MM.1S (cell line): Measurements from ENCODE around the gene NLE1.

Source experiments
- DNase-seq: peaks from one replicate; pipeline ENCODE4 v3.0.0-alpha.2; 2015
- H2AFZ ChIP-seq: fragments of 300-600 bp; sonication (generic); 2 replicates; pipeline ENCODE4 v1.6.0; 2016; ENCODE audit warnings: antibody characterized with exemption, low read length
- H3F3A ChIP-seq: fragments of 300-600 bp; sonication (generic); 2 replicates; pipeline ENCODE4 v1.6.1; 2016; ENCODE audit warnings: mild to moderate bottlenecking, antibody characterized with exemption, low read length, moderate library complexity, mixed read lengths; ENCODE audit not compliant: insufficient read depth
- H3K27ac ChIP-seq: fragments of 300-600 bp; sonication (generic); 2 replicates; pipeline ENCODE4 v1.5.1; 2016; ENCODE audit warnings: mild to moderate bottlenecking, low read length
- H3K27me3 ChIP-seq: fragments of 300-600 bp; sonication (generic); replicated peaks from 2 replicates; pipeline ENCODE4 v1.6.0; 2016; ENCODE audit warnings: low read length; ENCODE audit not compliant: insufficient read depth
- H3K36me3 ChIP-seq: fragments of 300-600 bp; sonication (generic); replicated peaks from 2 replicates; pipeline ENCODE4 v1.6.1; 2016; ENCODE audit warnings: mild to moderate bottlenecking, low read length, mixed read lengths; ENCODE audit not compliant: insufficient read depth
- H3K4me1 ChIP-seq: fragments of 300-600 bp; sonication (generic); 2 replicates; pipeline ENCODE4 v1.6.1; 2016; ENCODE audit warnings: low read length, mixed read lengths
- H3K4me2 ChIP-seq: fragments of 300-600 bp; sonication (generic); 2 replicates; pipeline ENCODE4 v1.6.0; 2016; ENCODE audit warnings: low read depth, low read length
- H3K4me3 ChIP-seq: fragments of 300-600 bp; sonication (generic); 2 replicates; pipeline ENCODE4 v1.5.1; 2016; ENCODE audit warnings: low read length, mixed read lengths
- H3K79me2 ChIP-seq: fragments of 300-600 bp; sonication (generic); 2 replicates; pipeline ENCODE4 v1.6.1; 2016; ENCODE audit warnings: mixed run types, low read length, mixed read lengths
- H3K9ac ChIP-seq: fragments of 300-600 bp; sonication (generic); 2 replicates; pipeline ENCODE4 v1.6.1; 2016; ENCODE audit warnings: low read length, mixed read lengths
- H3K9me2 ChIP-seq: fragments of 300-600 bp; sonication (generic); replicated peaks from 2 replicates; pipeline ENCODE4 v1.6.1; 2016; ENCODE audit warnings: mild to moderate bottlenecking, low read length, mixed read lengths; ENCODE audit not compliant: insufficient read depth
- H3K9me3 ChIP-seq: fragments of 300-600 bp; sonication (generic); replicated peaks from 2 replicates; pipeline ENCODE4 v1.6.1; 2016; ENCODE audit warnings: mild to moderate bottlenecking, low read length, mixed read lengths; ENCODE audit not compliant: insufficient read depth
- H4K20me1 ChIP-seq: fragments of 300-600 bp; sonication (generic); 2 replicates; pipeline ENCODE4 v1.6.1; 2016; ENCODE audit warnings: mild to moderate bottlenecking, low read length, moderate library complexity, mixed read lengths; ENCODE audit not compliant: insufficient read depth
- CTCF ChIP-seq: fragments of 300-600 bp; sonication (generic); IDR thresholded peaks from 2 replicates; pipeline ENCODE4 v1.5.1; 2016; ENCODE audit warnings: antibody characterized with exemption, low read length, mixed read lengths
- EZH2 ChIP-seq: fragments of 300-600 bp; sonication (generic); optimal IDR thresholded peaks from 2 replicates; pipeline ENCODE3; 2017; ENCODE audit warnings: low read depth, mild to moderate bottlenecking, antibody characterized with exemption, low read length, mixed read lengths
- EZH2phosphoT487 ChIP-seq: fragments of 300-600 bp; sonication (generic); IDR thresholded peaks from 2 replicates; pipeline ENCODE4 v1.6.1; 2018; ENCODE audit warnings: antibody characterized with exemption, low read length

NLE1 gene

GRCh38 chr17:35132099-35132498 is 10.0 kb downstream of the NLE1 start:
- Histone ChIP-seq H3F3A (no peaks in the 10 kb centered on the region), H3K79me2 (no peaks in the 10 kb centered on the region), H2AFZ (no peak overlapping the region), H3K9me3 (no peaks in the 10 kb centered on the region), H3K9me2 (no peaks in the 10 kb centered on the region), H3K4me1 (no peaks in the 10 kb centered on the region), H3K9ac (no peak overlapping the region), H3K36me3 (peaks cover 9% of the 10 kb centered on the region), H3K4me2 (no peak overlapping the region), H4K20me1 (no peaks in the 10 kb centered on the region), H3K27me3 (no peaks in the 10 kb centered on the region), H3K4me3 (no peak overlapping the region), H3K27ac (no peak overlapping the region)
- no peak for DNase-seq
- no peak for TF ChIP-seq CTCF
- TF ChIP-seq EZH2, result no peak
- no peak for TF ChIP-seq EZH2phosphoT487

DNA sequence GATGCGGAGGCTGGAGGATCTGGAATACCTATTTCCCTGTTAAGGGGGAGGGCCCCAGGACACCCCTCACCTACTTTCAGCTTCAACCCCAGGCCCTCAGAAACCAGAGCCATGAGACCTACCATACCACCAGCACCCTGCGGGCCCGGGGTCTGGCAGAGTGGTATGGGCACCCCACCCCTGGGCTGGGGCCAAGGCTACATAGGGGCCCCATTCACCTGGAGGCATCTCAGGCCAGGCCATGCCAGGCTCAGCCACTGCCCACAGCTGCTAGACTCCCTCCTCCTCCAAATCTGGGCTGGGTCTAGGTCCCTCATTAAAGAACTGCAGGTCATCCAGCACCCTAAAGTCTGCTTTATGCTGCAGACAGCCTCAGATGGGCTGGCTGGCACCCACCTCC is 11.7 kb downstream of the NLE1 start:
- no peak overlapping the region for H3K27ac ChIP-seq
- H3K27me3 ChIP-seq, result no peaks in the 10 kb centered on the region
- peaks cover 9% of the 10 kb centered on the region for H3K36me3 ChIP-seq
- H2AFZ ChIP-seq, result no peak overlapping the region
- TF ChIP-seq CTCF, result no peak
- TF ChIP-seq EZH2phosphoT487, result no peak
- TF ChIP-seq EZH2, result no peak
- no peak for DNase-seq
- H3F3A ChIP-seq, result no peaks in the 10 kb centered on the region
- no peaks in the 10 kb centered on the region for H4K20me1 ChIP-seq
- H3K4me3 ChIP-seq, result no peak overlapping the region
- no peaks in the 10 kb centered on the region for H3K4me1 ChIP-seq
- H3K4me2 ChIP-seq, result no peak overlapping the region
- H3K9me2 ChIP-seq, result no peaks in the 10 kb centered on the region
- no peak overlapping the region for H3K9ac ChIP-seq
- no peaks in the 10 kb centered on the region for H3K79me2 ChIP-seq
- no peaks in the 10 kb centered on the region for H3K9me3 ChIP-seq

- H3K4me2 ChIP-seq, result no peak overlapping the region
- H3K4me3 ChIP-seq, result no peak overlapping the region
- H2AFZ ChIP-seq, result no peak overlapping the region
- DNase-seq, result no peak
- H3K4me1 ChIP-seq, result no peaks in the 10 kb centered on the region
- H3K27ac ChIP-seq, result no peak overlapping the region
- H4K20me1 ChIP-seq, result no peaks in the 10 kb centered on the region
- H3K79me2 ChIP-seq, result no peaks in the 10 kb centered on the region
- no peaks in the 10 kb centered on the region for H3F3A ChIP-seq
- H3K36me3 ChIP-seq, result peaks cover 5% of the 10 kb centered on the region
- no peaks in the 10 kb centered on the region for H3K9me2 ChIP-seq
- H3K9ac ChIP-seq, result no peak overlapping the region
- no peaks in the 10 kb centered on the region for H3K9me3 ChIP-seq
- TF ChIP-seq EZH2 (no peak), CTCF (no peak), EZH2phosphoT487 (no peak)
- no peaks in the 10 kb centered on the region for H3K27me3 ChIP-seq
Observed at GRCh38 chr17:35129973-35130351, 12.1 kb downstream of the NLE1 start.
